DMS153 (cell line): ENCODE measurements around the gene ZNF765.
"Not testable (repeated sequence)": the region's sequence is repeated elsewhere in the genome, so short reads cannot be mapped to it uniquely, and the experiment has no call there.

Experiments
- DNase-seq: peaks from one replicate; lab custom pipeline; 2025; lab: John Stamatoyannopoulos, UW

ZNF765 gene

DNA sequence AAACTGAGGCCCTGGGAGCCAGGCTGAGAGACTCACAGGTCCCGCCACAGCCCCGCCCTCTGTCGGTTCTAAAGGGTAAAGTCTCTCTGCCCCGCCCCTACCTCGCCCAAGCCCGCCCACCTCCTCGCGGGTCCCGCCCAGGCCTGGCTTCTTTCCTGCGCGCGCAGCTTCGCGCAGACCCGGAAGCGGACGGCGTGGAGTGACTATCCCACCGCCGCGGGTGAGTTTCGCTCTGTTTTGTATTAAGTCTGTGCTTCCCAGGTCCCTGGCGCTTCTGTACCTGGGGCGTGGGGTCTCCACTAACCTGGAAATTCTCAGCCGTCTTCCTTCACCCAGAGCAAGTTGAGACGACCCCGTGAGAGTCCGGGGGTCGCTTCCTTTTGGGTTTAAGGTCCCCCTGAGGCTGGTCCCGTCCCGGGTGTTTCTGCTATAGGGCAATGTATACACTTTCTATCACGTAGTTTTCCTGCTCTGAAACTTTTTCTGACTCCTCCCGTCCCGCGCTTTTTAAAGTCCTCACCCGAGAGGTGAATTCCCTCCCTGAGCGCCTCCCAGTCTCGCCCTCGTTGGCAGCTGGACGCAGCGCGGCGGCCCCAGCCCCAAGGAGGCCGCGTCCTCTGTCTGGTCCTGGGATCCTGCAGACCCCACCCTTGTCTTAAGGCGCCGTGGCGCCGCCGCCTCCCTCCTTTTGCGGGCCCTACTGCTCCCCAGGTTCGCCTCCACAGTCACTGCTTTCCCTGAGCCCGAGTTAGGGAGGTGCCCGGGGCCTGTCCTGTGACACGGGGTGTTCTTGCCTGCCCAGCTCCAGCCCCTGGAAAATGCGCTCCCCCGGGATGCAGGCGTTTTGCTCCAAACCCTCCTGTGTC is at the start of gene ZNF765:
TSS of gene ZNF765 (plus strand) at position 176 of the 866 bp plus-strand sequence. CDS start 2,867 bp downstream, outside the sequence.
- peak; percentile 70 for DNase-seq

DNA sequence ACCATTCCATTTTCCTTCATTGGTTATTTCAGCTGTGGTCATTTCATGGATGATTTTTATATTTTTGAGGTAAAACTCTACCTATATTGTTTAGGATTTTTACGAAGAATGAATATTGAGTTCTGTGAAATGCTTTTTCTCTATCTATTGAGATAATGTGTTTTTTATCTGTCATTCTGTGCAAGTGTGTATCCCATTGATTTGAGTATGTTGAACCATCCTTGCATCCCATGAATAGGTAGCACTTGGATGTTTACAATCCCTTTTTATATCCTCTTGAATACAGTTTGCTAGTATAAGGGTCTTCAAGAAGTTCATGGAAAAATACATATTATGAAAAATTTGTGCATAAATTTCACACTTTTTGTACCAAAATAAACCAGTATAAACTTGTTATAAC is 39.2 kb upstream of the ZNF765 start:
- no peak for DNase-seq

DNA sequence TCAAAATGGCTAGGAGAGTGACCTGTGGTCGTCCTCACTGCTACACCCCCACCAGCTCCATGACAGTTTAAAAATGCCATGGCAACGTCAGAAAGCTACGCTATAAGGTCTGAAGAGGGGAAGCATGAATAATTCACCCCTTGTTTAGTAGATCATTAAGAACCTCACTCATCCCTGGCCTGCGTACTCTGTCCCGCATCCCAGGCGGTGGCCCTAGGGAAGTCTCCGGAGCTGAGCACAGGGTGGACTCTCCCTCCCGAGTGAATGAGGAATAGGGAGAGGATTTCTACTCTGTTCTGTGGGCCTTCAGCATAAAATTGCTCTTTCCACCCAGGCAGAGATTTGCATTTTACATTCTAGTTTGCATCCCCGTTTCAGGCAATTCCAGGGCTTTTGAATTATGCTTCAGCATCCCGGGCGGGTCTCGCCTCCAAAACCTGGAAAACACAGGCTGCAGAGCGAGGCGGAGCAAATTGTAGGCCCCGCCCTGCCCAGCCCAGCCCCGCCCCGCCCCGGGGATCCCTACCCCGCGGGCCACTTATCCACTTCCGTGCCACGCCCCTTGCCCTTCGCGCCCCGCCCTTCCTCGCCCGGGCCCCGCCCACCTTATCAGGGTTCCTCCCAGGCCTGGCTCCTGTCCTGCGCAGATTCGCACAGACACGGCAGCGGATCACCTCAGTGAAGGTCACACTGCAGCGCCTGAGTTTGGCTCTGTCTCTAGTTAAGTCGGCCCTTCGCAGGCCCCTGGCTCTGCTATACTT is 36.9 kb upstream of the ZNF765 start:
- no peak for DNase-seq

DNA sequence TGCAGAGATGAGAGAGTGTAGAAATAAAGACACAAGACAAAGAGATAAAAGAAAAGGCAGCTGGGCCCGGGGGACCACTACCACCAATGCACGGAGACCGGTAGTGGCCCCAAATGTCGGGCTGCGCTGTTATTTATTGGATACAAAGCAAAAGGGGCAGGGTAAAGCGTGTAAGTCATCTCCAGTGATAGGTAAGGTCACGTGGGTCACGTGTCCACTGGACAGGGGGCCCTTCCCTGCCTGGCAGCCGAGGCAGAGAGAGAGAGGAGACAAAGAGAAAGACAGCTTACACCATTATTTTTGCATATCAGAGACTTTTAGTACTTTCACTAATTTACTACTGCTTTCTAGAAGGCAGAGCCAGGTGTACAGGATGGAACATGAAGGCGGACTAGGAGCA is 34.9 kb upstream of the ZNF765 start:
- not testable (repeated sequence) for DNase-seq

DNA sequence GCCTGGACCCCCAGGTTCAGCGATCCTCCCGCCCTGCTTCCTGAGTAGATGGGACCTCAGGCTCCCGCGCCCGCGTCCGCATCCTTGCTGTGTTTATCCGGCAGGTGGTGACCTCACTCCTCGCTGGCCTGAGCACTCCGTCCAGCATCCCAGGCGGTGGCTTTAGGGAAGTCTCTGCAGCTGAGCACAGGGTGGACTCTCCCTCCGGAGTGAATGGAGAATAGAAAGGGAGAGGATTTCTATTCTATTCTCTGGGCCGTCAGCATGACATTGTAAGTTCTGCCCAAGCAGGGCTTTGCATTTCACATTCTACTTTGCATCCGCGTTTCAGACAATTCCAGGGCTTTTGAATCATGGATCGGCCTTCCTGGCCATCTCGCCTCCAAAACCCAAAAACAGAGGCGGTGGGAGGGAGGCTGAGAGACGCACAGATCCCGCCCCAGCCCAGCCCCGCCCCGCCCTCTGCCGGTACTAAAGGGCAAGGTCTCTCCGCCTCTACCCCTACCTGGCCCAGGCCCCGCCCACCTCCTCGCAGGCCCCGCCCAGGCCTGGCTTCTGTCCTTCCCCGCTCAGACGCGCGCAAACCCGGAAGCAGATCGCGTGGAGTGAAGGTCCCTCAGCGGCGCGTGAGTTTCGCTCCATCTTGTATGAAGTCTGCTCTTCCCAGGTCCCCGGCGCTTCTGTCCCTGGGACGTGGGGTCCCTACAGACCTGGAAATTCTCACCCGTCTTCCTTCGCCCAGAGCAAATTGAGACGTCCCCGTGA is 29.6 kb upstream of the ZNF765 start, which contains the start of gene ZNF525:
TSS of gene ZNF525 (plus strand) at position 572 of the 765 bp plus-strand sequence. CDS start 6,577 bp downstream, outside the sequence.
- peak; percentile 83 for DNase-seq

DNA sequence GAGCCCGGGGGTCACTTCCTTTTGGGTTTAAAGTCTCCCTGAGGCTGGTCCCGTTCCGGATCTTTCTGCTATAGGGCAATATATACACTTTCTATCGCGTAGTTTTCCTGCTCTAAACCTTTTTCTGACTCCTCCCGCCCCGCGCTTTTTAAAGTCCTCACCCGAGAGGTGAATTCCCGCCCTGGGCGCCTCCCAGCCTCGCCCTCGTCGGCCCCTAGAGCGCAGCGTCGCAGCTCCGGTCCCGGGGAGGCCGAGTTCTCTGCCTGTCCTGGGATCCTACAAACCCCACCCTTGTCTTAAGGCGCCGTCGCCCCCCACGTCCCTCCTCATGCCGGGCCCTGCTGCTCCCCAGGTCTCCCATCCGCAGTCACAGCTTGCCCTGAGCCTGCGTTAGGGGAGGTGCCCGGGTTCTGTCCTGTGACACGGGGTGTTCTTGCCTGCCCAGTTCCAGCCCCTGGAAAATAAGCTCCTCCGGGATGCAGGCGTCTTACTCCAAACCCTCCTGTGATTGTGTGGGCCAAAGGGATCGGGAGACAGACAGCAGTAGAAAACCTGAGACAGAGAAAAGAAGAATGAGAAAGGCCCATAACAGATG is 29.0 kb upstream of the ZNF765 start:
- DNase-seq = no peak

DNA sequence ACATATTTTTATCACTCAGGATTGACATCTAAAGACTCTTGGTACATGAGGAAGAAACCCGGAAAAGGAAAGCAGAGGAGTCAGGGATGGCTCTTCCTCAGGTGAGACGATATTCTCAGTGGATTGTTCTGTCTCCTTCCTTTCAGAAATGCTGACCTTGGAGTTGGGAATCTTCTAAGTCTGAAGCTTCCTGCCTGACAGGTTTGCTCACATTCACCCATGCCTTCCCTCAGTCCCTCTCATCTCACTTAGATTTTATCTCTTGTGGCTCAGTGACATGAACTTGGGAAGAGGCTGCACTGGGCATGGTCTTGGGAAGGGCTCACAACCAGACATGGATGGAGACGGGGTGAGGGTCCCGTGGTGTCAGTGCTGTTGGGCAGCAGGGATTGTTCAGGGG is 22.8 kb upstream of the ZNF765 start:
- DNase-seq = no peak

DNA sequence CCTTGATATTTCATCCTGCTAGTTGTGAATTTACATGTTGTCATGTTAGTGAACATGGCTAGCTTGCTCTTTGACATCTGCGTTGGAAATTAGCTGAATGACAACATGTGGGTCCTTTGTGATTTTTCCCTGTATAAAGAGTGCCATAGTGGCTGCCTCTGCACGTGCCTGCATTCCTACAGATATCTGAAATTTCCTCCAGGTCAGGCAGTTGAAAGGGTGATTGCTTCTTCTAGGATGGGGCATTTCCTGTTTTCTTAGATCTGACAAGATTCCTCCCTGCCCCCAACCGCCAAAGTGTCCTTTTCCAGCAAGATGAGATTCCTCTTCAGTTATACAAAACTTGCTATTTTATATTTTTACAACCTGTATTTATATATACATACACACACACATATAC is 20.7 kb upstream of the ZNF765 start:
- no peak for DNase-seq

DNA sequence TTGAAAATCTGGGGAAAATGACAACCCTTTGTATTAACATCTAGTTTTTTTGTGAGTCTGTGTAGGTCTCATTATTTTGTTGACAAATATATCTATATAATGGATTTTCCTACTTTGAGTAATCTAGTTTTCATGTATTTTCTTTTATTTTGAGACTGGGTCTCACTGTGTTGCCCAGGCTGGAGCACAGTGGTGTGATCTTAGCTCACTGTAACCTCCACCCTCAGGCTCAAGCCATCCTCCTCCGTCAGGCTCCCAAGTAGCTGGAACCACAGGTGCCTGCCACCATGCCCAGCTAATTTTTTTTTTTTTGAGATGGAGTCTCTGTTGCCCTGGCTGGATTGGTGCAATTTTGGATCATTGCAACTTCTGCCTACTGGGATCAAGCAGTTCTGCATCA is 20.2 kb upstream of the ZNF765 start:
- DNase-seq = no peak

DNA sequence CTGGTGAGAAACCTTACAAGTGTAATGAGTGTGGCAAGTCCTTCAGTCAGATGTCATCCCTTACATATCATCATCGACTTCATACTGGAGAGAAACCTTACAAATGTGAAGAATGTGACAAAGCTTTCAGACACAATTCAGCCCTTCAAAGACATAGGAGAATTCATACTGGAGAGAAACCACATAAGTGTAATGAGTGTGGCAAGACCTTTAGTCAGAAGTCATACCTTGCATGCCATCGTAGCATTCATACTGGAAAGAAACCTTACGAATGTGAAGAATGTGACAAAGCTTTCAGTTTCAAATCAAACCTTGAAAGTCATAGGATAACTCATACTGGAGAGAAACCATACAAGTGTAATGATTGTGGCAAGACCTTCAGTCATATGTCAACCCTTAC is 13.6 kb upstream of the ZNF765 start:
- DNase-seq = no peak

DNA sequence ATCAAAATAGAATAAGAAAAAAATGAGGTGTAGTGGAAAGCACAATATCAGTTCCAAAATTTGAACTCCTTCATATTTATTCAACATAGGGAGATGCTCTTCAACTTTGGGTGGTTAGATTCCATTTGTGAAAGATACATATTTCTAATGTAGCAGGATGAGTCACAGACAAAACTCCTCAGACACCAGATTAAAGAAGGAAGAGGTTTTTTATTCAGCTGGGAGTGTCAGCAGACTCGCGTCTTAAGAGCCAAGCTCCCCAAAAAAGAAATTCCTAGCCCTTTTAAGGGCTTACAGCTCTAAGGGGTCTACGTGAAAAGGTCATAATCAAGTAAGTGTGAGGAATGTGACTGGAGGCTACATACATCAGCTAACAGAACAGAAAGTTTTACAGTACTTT is 6.8 kb upstream of the ZNF765 start:
- no peak for DNase-seq

DNA sequence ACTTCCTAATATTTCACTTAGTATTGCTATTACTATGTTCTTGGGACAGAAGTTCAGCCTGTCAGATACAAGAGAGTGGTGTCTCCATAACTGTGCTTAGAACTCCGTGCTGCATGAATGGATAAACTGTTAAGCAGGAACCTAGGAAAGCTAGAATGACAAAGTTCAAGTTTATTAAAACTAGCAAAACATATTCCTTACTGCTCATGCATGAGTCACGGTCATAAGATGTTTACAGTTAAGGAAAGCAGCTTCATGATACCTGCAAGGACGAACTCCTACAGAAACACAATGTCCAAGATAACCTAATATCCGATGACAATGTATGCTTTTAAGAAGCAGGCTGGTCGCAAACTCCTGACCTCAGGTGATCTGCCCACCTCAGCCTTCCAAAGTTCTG is 6.0 kb upstream of the ZNF765 start:
- DNase-seq = no peak

DNA sequence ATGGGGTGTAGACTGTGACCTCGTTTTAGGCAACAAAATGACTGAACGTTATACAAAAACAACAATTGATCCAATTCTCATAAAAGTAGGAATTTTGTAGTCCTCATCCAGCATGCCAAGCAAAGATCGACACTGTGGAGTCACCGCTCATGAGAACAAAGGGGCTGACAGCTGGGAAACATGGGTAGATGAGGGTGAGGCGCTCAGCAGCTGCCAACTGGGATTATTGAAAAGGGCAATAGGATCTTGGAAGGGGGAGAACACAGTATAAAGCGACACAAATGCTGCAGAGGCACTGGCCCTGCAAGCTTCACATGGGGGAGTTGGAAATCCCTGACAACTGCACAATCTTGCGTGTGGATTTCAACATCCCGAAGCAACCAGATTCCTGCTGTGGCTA is 5.4 kb upstream of the ZNF765 start:
- DNase-seq = no peak

DNA sequence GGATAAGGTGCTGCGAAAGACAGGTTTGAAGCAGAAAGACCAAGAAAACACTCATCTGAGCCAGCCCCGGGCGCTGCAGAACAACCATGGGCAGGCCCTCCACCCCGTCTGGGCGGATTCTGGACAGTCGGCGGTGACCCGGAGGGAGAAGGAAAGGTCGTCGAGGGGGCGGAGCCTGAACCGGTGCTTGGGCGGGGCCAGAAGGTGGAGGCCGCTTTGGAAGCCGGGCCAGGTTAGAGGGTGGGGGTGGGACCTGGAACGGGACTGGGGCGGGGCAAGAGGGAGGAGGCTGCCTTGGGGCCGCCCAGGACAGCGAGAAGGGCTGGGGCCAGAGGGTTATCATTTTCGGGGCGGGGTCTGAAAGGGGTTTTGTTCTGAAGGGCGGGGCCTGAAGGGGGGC is 5.0 kb upstream of the ZNF765 start:
- DNase-seq = no peak

DNA sequence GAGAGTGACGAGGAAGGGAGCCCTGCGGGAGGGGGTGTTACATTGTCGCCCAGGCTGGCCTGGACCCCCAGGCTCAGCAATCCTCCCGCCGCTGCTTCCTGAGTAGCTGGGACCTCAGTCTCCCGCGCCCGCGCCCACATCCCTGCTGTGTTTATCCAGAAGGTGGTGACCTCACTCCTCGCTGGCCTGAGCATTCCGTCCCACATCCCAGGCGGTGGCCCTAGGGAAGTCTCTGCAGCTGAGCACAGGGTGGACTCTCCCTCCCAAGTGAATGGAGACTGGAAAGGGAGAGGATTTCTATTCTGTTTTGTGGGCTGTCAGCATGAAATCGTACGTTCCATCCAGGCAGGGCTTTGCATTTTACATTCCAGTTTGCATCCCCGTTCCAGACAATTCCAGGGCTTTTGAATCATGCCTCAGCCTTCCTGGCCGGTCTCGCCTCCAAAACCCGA is 401 bp upstream of the ZNF765 start:
- no peak for DNase-seq

DNA sequence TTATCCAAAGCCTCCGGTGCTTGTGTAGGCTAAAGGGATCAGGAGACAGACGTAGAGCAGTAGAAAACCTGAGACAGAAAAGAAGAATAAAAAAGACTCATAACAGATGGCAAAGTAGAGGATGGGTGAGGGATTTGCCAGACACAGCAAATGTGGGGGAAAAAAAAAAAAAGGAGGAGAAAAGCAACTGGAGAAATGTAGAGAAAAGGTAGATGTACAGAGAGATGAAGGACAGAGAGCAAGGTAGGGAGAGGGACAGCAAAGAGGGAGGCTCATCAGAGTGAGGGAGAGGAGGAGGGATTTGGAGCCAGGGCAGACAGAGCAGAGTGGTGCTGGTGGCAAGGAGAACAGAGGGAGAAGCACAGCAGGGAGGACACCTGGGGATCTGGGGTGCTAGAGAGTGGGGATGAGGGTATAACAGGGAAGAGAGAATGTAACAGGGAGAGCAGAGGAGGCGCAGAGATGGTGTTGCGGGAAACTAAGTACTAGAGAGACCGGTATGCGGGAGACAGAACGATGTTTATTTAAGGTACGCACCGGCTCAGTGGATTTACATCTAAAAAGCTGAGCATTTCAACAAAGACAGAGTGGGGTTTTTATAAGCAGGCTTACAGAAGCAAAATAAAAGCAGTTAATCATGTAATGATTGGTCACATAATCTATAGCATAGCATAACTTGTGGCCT is 1.0 kb downstream of the ZNF765 start:
- not testable (repeated sequence) for DNase-seq

DNA sequence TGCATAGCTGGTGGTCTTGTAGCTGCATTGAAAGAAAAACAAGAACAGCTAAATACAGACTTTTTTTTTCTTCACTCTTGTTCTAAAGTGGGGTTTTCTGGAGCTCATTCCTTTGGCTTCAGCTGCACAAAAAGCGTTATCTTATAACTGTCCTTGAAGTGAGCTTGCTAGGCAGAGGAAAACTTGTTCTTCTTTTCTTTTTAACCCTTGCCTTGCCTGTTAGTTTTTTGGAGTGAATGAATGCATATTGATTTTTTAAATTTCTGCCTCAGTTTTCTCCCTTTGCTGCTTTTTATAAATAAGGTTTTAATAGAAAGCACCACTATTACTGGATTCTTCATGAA is 1.5 kb downstream of the ZNF765 start:
- DNase-seq = no peak

DNA sequence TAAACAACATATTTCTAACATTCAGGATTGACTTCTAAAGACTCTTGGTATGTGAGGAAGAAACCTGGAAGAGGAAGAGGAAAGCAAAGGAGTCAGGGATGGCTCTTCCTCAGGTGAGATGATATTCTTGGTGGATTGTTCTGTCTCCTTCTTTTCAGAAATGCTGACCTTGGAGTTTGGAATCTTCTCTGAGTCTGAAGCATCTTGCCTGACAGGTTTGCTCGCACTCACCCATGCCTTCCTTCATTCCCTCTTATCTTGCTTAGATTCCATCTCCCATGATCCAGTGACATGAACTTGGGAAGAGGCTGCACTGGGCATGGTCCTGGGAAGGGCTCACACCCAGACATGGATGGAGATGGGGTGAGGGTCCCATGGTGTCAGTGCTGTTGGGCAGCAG is 3.0 kb downstream of the ZNF765 start:
- not testable (repeated sequence) for DNase-seq

DNA sequence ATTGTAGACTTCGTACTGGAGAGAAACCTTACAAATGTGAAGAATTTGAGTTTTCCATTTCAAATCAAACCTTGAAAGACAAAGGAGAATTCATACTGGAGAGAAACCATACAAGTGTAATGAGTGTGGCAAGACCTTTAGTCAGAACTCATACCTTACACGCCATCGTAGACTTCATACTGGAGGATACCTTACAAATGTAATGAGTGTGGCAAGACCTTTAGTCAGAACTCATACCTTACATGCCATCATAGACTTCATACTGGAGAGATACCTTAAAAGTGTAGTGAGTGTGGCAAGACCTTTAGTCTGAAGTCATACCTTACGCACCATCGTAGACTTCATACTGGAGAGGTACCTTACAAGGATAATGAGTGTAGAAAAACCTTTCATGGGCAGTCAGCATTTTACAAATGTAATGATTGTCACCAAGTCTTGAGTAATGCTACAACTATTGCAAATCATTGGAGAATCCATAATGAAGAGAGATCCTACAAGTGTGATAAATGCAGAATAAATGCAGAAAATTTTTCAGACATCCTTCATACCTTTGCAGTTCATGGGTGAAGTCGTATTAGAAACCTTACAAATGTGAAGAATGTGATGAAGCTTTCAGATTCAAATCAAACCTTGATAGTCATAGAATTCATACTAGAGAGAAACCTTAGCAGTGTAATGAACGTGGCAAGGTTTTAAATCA is 14.7 kb downstream of the ZNF765 start:
- DNase-seq = no peak

DNA sequence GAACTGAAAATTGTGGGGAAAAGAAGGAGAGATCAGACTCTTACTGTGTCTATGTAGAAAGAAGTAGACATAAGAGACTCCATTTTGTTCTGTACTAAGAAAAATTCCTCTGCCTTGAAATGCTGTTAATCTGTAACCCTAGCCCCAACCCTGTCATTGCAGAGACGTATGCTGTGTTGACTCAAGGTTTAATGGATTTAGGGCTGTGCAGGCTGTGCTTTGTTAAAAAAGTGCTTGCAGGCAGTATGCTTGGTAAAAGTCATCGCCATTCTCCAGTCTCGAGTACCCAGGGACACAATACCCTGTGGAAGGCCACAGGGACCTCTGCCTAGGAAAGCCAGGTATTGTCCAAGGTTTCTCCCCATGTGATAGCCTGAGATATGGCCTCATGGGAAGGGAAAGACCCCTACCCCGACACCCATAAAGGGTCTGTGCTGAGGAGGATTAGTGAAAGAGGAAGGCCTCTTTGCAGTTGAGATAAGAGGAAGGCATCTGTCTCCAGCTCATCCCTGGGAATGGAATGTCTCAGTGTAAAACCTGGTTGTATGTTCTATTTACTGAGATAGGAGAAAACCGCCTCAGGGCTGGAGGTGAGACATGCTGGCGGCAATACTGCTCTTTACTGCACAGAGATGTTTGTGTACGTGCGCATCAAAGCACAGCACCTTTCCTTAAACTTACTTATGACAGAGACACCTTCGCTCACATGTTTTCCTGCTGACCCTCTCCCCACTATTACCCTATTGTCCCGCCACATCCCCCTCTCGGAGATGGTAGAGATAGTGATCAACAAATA is 25.8 kb downstream of the ZNF765 start:
- DNase-seq = peak; percentile 28
